A549 treated with Hydrocortisone at 1 μM for 4 hours (cell line): ENCODE data around the gene FUBP3. TPM values are rescaled to one million over a fixed set of nuclear protein-coding genes. Genes with fewer than 3 reads are reported as not detected.

Source experiments
- total RNA-seq: library from RNA; stranded (reverse); fragments of 200-300 nt; extraction: Qiagen RNA extraction; gene quantifications from 5 replicates; pipeline ENCODE4 v1.2.3, GENCODE V29; 2022

Gene FUBP3, protein sequence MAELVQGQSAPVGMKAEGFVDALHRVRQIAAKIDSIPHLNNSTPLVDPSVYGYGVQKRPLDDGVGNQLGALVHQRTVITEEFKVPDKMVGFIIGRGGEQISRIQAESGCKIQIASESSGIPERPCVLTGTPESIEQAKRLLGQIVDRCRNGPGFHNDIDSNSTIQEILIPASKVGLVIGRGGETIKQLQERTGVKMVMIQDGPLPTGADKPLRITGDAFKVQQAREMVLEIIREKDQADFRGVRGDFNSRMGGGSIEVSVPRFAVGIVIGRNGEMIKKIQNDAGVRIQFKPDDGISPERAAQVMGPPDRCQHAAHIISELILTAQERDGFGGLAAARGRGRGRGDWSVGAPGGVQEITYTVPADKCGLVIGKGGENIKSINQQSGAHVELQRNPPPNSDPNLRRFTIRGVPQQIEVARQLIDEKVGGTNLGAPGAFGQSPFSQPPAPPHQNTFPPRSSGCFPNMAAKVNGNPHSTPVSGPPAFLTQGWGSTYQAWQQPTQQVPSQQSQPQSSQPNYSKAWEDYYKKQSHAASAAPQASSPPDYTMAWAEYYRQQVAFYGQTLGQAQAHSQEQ
- total RNA-seq, result 42.8 to 61.4 TPM (median 48.4 TPM) in 5 replicates

GRCh38 chr9:130578865-130579737, at the start of gene FUBP3:
Gene FUBP3 (plus strand): TSS chr9:130579577. CDS start chr9:130579681, 104 bp downstream.

GRCh38 chr9:130664251-130665028, 85.1 kb downstream of the FUBP3 start, which contains the start of gene PRDM12:
Gene PRDM12 (plus strand): TSS chr9:130664594. CDS start chr9:130664654, 60 bp downstream.

Other genes starting within 250 kb of the FUBP3 start
- 16.6 to 21.5 TPM (median 19.3 TPM) in 5 replicates for gene ASS1, start 134.6 kb upstream of the FUBP3 start, total RNA-seq
- 0.20 to 0.36 TPM (median 0.29 TPM) in 5 replicates for gene PRDM12, start 85.0 kb downstream of the FUBP3 start, total RNA-seq
- 45.4 to 84.6 TPM (median 47.7 TPM) in 5 replicates for gene EXOSC2, start 114.2 kb downstream of the FUBP3 start, total RNA-seq